SU-DHL-6 (cell line): ENCODE data around the gene RANBP3.

Experiments used
- CTCF ChIP-seq: fragments of 200-600 bp; sonication (generic); IDR thresholded peaks from one replicate; pipeline ENCODE4 v1.5.1; 2017; ENCODE audit warnings: antibody characterized with exemption, mild to moderate bottlenecking, low read length, moderate library complexity; ENCODE audit not compliant: insufficient read depth, poor library complexity, severe bottlenecking
- EZH2phosphoT487 ChIP-seq: fragments of 200-600 bp; sonication (generic), shearing (Covaris generic); conservative IDR thresholded peaks from 2 replicates; pipeline ENCODE4 v1.6.1; 2018; ENCODE audit warnings: mild to moderate bottlenecking, antibody characterized with exemption, low read length, moderate library complexity, mixed read lengths

- no peak for TF ChIP-seq CTCF
- no peak for TF ChIP-seq EZH2phosphoT487
Observed at GRCh38 chr19:5975388-5975728, 2.6 kb downstream of the RANBP3 start.
